Measurements from ENCODE around the gene ETNK2.

- TF ChIP-seq CTCF (conservative IDR thresholded peaks at IDR 0.05; ENCODE audit: low read length) (no peak), EZH2phosphoT487 (IDR thresholded peaks at IDR 0.05; ENCODE audit: borderline replicate concordance, low read depth, low read length) (no peak)
Measured at GRCh38 chr1:204151552-204152309, at the start of gene ETNK2.

Measured in OCI-LY7 (cell line).